Measurements from ENCODE around the gene MTSS2.
"Not testable (repeated sequence)": the region's sequence is repeated elsewhere in the genome, so short reads cannot be mapped to it uniquely, and the experiment has no call there.

MTSS2 gene

DNA sequence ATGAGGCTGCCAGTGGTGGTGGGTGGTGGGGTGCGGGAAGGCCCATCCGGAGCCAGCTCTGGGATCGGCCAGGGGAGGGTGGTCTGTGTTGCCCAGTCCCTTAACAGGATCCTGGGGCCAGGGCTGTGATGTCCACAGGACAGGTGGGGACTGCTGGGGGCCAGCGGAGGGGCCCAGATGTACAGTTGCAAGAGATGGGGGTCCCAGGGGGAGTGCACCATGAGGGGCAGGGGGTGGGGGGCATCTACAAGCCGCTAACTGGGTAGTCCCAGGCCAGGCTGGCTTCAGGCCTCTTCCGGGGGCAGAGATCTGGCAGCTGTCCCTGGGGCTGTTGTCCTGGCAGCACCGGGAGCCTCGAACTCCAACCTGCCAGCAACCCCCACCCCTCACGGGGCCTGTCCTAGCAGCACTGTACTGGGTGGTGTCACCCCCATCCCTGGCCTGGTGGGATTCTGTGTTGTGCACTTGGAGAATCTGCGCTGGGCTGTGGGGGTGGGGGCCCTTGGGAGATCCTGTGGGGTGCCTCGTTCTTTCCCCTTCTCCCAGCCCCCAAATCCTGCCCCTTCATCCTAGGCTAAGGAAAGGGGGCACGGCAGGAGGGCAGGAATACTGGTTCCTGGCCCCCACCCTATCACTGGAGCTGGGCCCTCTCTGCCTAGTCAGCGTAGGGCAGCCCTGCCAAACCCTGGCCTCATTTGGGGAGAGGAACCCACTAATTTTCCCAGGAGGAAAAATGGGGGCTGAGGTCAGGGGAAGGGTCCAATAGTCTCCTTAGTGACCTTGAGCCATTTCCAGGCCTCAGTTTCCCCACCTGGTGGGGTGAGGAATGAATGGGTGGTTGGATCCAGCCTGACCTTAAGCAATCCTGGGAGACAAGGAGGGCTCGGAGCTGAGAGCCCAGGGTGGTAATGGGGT, 1.4 kb downstream of the MTSS2 start:
- no peak for DNase-seq

DNA sequence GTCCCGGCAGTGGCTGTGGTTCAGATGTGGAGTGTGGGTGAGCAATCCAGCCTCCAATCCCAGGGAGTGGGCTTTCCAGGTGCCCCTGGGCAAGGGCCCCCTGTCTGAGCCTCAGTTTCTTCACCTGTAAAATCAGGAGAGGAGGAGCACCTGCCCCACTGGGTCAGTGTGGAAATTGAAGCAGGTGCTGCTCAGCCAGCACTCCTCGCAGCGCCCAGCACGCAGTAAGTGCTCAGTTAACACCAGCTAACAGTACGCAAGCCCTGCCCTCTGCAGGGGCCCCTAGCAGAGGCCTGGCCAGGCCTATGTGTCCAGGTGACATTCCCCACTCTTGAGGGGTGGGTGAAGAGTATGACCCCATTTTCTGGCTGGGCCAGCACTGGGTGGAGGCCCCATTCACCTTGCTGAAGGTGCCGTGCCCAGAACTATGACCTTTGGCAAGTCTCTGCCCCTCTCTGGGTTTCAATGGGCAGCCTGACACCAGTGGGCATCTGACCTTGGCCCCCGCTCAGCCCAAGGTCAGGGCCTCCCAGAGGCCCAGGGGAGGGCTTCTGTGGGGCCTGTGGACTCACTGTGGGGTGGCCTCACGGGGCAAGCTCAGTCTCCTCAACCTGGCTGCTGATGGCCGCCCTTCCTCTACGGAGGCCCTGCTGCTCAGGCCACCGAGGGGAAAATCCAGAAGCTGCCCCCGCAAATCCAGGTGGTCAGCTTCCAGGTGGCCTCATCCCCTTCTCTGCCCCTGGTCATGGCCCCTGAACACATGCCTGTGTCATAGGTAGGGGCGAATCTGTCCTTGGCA, 2.5 kb downstream of the MTSS2 start:
- no peak for DNase-seq

DNA sequence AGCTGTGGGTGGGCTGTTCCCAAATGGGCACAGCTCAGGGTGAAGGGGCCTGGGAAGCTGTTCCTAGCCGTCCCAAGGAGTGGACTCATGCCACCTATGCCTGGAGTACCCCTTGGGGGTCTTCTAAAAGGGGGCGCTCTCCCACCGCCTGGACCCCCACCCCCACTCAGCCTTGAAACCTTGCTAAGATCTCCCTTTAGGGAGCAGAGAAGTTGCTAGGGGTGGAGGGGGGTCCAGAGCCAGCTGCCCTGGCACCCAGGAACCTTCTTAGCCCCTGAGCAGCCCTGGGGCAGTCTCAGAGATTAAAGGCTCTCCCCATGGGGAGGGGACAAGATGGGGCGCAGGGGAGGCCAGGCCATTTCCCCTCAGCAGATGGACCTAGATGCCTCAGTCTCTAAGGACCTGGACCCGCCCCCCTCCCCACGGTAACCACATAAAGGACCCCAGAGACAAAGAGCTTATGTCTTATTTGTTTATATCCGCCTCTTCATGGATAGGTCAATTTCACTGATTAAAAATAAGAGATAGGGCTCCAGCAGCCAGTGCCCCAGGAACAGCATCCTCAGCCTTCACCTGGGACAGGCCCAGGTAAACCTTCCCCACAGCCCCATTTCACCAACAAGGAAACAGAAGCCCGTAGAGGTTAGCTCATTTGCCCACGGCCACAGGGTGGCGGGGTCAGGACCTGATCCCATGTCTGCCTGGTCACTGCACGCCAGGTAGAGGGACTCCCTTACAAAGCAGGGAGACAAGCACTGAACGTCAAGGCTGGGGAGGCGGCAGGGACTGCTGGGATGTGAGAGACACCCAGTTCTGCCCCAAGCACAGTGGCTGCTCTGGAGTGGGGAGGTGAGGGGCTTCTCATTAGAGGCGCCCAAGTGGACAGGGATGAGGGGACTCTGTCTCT, 3.4 kb downstream of the MTSS2 start:
- no peak for DNase-seq

DNA sequence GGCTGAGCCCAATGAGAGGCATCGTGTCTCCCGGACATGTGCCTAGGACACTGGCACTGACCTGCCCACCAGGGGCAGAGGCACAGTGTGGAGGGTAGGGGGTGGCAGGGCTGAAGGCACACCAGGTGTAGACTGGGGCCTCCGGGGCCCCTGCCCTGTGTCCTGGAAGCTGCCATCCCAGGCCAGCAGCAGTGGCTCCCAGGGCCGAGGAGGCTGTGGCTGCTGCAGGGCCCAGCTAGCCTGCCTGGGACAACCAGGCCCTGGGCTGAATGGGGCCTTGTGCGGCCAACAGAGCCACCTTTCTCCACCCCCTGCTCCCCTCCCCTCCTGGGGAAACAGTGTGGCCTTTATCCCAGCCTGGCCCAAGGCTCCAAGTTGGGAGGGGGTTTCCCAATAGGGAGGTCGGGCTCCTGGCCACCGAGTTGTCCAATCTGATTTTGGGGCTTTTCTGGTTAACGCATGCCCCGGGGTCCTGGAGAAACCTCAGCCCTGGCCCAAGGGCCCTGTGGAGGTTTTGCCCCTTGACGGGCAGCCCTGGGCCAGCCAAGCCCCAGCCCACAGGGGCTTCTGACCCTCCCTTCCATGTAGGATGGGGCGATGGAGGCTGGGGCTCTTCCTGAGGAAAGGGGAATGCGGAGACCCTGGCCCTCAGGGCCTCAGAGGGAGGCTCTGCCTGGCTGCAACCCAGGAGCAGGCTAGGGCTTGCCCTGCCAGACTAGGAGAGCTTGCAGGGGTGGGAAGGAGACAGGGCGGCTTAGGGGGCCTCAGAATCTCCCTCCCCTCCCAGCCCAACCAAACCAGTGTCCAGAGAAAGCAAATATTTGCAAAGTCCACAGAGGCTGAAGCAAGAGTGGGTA, 4.2 kb downstream of the MTSS2 start:
- no peak for DNase-seq

DNA sequence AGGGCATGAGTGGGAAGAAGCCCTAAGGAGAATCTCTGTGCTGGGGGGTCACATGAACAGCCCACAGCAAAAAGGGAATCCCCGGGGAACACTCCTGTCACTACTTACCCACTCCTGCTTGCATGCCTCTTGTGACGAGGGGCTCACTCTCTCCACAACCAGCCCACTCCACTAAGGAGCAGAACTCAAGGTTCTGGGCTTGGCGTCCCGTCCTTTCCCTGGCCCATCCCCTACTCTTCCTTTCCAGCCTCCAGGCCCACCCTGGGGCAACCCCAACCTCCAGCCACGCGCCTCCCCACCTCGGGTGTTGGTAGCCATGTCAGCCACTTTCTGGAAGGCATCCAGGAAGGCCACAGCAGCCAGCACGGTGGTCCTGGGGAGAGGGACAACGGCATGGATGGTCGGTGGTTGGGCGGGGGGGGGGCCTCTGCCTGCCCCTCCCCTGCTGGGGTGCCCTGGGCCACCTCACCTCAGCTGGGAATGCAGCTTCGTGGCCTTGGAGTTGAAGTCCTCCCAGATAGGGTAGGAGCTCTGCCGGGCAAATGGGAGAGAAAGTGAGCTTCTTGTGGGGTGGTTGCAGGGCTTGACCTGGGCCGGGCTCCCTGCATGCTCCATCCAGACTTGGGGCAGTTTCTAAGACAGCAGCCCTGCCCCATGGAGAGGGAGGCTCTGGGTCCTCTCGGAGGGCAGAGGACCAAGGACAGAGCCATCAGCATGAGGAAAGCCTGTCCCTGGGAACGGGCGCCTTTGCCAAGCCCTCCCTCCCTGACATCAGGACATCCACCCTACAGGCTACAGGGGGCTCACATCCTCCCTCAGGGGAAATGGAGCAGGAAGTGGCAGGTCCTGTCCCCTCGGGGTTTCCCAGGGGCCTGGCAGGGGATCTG, 5.1 kb downstream of the MTSS2 start:
- DNase-seq: no peak

DNA sequence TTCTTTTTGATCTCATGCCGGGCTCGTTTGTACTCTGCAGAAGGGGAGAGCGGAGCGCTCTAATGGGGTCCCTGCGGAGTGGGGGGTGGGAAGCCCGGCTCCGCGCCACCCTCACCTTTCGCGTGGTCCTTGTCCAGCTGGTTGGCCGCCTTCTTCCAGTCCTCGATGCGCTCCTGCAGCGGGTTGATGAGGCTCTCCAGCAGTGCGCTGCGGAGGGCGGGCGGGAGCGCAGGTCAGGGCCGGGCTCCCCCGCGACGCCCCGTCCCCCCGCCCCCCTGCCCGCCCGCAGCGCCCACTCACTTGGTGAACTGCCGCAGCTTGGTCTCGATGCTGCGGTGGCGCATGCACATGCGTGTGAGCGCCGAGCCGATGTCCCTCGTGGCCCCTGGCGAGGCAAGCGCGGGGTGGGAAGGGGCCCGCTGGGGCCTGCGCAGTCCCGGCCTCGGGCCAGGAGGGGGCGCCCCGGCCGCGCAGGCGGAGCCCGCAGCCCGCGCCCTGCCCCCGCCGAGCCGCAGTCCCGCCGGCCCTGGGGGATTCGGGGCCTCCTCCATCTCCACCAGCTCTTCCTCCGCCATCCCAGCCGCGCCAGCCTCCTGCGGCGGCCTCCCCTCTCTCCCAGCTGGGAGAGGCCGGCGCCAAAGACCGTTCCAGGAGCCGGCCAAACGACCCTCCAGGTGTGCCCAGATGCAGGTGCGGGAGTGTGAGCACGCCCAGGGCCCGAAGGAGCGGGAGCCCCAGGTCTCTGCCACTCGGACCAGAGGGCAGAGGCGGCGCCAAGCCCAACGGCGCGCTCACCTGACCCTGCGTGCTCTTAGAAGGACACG, 6.0 kb downstream of the MTSS2 start:
- DNase-seq: no peak

DNA sequence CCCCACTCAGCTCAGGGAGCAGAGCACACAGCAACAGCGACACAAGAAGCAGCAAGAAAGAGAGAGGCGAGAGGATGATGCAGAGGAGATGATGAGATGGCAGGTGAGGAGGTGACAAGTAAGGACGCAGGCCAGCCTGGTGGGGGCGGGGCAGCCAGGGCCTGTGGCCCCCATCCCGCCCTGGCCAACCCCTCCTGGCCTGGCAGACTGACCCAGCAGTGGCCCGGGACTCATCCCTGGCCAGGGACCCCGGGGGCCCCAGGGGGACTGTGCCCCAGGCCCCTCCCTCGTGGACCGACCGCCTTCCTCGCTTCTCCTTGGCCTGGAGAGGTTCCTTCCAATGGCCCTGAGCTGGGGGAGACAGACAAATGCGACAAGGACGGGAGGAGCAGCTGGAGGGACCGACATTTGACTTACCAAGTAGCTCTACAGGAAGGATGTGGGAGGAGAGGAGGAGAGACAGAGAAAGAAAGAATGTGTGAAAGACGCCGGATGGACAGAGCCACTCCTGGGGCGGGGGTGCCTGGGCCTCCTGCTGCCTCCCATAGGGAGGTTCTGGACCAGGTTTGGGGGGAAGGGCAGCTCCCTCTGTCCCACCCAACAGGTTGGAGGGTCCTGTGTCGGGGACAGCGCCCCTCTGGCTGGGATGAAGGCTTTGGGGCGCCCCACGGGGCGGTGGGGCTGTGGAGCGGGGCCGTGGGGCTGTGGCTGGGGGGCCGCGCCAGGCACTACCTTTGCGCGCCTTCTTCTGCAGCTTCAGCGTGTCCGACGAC, 6.8 kb downstream of the MTSS2 start:
- DNase-seq: no peak

DNA sequence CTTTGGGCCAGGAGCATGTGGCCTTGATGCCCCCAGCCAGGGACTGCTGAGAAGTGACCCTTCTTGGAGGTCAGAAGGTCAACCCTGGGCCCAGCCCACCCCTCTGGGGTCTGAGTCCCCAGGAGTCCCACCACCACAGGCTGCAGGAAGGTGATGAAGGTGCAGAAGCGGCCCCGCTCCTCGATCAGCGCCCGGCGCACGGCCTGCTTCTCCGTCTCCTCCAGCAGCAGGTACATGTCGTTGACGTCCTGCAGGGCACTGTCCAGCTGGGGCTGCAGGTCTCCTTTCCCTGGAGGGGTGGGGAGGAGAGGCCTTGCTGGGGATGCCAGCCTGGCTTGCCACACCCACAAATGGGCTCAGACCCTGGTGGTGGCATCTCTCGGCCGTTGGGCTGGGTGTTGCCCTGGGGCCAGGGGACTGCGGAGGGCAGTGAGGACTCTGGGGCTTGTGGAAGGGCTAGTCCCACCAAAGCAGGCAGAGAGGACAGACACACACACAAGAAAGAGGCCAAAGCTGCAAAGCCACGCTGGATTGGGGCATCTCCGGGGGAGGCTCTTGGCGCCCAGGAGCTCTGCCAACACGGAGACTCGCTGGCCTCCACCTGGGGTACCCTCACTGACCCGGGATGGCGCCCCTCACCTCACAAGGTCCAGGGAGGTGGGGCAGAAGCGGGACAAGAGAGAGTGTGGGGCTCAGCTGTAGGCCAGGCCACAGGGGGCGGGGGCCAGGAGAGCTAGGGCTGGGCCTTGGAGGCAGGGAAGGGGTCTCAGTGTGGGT, 7.5 kb downstream of the MTSS2 start:
- DNase-seq: no peak

DNA sequence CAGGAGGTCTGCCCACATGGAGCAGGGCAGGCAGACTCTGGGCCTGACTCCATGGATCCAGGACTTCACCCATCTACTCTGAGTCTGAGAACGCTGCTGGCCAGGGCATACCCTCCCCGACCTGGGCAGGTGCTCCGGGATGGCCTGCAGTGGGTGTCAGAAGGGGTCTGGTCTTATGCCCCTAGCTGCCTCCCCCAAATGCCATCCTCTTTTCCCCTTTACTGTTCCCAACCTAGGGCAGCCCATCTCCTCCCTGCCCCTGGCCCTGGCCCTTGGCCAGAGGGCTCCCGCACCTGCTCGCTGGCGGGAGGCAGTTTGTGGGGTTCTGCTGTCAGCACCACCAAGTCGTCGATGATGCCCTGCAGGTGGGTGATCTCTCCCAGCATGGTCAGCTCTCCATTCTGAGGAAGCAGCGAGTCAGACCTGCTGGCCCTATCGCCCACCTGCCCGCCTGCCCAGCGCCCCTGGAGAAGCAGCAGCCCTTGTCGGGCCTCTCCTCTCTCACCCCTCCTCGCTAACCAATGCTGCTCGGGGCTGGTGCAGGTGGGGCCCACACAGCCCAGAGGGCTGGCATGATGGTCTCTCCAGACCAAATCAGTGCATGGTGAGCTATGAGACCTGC, 8.2 kb downstream of the MTSS2 start:
- no peak for DNase-seq

DNA sequence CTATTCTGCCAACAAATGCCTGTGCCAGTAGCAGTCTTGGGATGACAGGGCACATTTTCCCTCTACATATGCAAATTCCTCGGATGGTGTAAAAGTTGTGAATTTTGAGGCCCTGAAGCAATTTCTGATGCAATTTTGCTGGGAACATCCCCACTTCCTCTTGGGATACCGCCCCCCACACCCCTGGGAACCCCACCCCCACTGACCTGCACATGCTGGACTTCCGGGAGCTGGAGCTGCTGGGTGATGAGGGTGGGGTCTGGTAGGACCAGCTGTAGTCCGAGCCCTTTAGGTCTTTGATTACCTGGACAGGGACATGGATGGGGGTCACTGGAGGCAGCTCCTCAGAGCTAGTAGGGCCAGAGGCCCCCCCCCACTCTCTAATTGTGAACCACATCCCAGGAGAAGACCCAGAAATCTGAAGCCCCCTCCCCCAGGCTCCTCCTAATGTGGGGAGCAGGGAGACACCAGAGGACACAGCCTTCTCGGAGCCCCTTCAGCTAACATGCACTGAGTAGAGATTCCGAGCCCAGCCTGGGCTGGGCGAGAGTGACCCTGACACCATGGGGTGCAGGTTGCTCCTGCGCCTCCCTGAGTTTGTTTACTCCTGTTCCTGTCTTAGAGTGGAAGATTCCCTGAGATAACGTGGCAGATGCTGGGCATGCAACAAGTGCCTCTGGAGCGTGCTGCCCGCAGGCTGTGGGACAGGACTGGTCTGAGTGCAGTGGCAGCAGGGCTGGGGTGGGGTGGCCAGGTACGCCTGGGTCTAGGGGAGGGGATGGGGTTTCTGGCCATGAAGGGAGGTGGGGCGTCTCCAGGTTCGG, 9.0 kb downstream of the MTSS2 start:
- no peak for DNase-seq

DNA sequence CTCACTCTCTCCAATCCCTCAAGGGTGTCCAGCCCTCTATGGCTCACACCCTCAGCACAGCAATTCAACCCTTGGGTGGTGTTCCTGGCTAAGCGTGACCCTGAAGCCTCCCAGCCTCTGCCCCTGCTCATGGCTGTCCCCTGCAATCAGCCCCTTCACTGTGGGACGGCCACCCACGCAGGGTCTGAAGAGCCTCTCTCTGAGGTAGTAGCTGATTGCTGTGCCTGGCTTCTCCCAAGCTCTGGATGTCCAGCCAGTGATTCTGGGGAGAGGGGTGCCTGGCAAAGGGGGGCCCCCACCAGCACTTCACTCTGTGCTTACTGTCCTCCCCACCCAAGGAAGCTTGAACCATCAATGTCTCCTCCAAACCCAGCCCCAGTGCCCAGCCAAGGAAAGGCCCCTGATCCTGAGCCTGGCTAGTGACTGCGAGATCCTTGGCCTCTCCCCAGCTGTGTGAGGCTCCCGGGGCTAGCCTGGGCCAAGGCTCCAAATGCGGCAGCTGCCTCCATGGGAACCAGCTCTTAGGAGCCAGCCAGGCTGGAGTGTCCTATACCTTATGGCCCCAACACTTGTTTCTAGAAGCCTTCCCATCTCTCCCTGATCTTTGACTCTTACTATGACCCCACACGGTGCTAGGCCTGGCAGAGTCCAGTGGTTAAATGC, 9.9 kb downstream of the MTSS2 start:
- no peak for DNase-seq

DNA sequence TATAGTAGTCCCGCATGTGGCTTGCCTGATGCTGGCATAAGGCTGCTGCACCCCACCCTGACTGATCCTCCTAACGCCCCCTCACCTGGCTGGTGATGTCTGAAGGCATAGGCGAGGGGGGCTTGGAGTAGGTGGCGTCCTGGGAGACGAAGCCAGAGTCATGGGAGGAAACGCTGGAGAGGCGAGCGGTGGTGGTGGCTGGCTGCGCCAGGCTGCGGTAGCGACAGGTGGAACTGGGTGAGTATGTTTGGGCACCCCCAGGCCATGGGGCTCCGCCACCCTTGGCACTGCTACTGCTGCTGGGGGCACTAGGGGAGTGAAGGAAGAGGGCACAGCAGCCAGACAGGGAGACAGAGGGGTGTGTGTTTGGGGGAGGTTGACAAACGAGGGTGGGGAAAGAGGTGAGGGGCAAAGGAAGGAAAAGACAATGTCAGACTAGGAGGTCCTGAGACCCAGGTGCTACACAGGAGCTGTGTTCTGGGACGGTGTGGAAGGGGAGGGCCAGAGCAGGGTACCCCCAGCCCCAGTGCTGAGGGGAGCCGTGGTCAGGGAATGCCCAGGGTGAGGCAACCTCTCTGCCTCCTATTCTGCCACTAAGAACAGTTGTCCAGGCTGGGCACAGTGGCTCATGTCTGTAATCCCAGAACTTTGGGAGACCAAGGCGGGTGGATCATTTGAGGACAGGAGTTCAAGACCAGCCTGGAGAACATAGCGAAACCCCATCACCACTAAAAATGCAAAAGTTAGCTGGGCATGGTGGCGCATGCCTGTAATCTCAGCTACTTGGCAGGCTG, 11.4 kb downstream of the MTSS2 start:
- no peak for DNase-seq

DNA sequence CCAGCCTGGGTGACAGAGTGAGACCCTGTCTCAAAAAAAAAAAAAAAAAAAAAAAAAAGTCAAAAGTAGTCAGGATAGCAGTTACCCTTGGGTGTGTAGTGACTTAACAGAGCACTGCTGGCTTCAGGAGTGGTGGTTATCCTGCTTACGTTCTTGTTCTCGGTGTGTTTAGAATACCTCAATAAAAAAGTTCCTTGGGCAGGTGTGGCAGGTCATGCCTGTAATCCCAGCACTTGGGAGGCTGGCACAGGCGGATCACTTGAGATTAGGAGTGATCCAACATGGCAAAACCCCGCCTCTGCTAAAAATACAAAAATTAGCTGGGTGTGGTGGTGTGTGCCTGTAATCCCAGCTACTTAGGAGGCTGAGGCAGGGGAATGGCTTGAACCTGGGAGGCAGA, 14.9 kb downstream of the MTSS2 start:
- not testable (repeated sequence) for DNase-seq

DNA sequence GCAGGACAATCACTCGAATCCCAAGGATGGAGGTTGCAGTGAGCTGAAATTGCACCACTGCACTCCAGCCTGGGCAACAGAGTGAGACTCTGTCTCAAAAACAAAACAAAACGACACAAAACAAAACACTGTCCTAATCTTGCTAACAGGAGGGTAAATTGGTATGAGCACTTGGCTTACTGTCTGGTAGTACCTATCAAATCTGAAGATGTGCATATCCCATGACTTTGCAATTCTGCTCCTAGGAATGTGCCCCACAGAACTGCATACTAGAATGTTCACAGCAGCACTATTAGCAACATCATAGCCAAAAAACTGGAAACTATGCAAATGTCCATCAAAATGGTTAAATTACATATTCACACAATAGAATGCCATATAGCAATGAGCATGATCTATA, 15.7 kb downstream of the MTSS2 start:
- DNase-seq: no peak

All from activated CD4-positive, alpha-beta T cell treated with anti-CD3 and anti-CD28 coated beads, Interleukin-2, amount 50 U/mL, for 48 hours (primary cell).